Vagina (tissue), 2 donors: ENCODE data around the gene MXD4.

Experiments
- POLR2AphosphoS5 ChIP-seq, 2 donors: sonication (generic); formaldehyde crosslinking; IDR thresholded peaks; one replicate each; pipeline ENCODE4 v1.9.0; 2017; ENCODE audit warnings: antibody characterized with exemption in 2 of 2, mild to moderate bottlenecking in 2 of 2, low read depth in 1 of 2; ENCODE audit not compliant: insufficient read depth in 1 of 2
- TF ChIP-seq, protein P1 (sequence below), 3 experiments: fragments of 450-650 bp in 2 of 3; fragments of 200-600 bp in 1 of 3; sonication (generic) in 1 of 3; IDR thresholded peaks; one replicate each; pipeline ENCODE4 v1.5.1; 2017 to 2019; ENCODE audit warnings: antibody characterized with exemption in 3 of 3, mild to moderate bottlenecking in 2 of 3, moderate library complexity in 2 of 3

DNA sequence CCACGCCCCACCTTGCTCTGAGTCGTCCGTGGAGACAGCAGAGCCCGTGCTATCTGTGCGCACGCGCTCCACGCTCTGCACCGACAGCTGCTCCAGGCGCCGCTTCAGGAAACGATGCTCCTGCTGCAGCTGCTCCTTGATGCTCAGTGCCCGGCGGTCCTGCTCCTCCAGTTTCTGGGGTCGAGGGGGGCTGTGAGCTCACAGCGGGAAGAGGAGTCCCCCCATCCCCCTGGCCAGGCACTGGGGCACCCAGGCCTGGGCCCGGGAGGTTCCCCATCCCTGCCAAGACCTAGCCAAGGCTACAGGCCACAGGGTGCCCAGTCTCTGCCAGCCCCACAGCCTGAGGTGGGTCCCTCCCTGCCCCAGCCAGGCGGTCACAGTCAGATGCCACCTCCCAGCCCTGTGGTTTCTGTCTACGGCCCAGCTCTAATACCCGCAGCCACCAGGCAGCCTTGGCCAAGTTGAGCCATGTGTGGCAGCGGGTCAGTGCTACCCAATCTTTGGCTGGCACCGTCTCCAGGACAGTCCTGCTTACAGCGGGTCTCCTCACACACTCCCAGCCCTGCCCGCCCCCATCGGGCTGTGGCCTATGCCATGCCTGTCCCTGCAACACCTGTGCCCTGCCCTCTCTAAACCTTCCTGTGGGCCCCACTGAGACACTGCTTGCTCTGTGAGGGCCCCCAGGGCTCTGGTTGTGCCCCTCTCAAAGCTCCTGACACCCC, 10.7 kb downstream of the MXD4 start:
- TF ChIP-seq, protein P1, sequence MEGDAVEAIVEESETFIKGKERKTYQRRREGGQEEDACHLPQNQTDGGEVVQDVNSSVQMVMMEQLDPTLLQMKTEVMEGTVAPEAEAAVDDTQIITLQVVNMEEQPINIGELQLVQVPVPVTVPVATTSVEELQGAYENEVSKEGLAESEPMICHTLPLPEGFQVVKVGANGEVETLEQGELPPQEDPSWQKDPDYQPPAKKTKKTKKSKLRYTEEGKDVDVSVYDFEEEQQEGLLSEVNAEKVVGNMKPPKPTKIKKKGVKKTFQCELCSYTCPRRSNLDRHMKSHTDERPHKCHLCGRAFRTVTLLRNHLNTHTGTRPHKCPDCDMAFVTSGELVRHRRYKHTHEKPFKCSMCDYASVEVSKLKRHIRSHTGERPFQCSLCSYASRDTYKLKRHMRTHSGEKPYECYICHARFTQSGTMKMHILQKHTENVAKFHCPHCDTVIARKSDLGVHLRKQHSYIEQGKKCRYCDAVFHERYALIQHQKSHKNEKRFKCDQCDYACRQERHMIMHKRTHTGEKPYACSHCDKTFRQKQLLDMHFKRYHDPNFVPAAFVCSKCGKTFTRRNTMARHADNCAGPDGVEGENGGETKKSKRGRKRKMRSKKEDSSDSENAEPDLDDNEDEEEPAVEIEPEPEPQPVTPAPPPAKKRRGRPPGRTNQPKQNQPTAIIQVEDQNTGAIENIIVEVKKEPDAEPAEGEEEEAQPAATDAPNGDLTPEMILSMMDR (IDR thresholded peaks at IDR 0.05), result no peak
- no peak for TF ChIP-seq POLR2AphosphoS5 (IDR thresholded peaks at IDR 0.05; ENCODE audit: insufficient read depth in 1 of 2, low read depth in 1 of 2)
